ENCODE measurements around the gene PPP2R2D. TPM values are rescaled to one million over a fixed set of nuclear protein-coding genes. Genes with fewer than 3 reads are reported as not detected.
A peak's percentile ranks its signal among the peaks of the same experiment; 100 is the strongest.
"Not testable (repeated sequence)": the region's sequence is repeated elsewhere in the genome, so short reads cannot be mapped to it uniquely, and the experiment has no call there.

Gene PPP2R2D
- total RNA-seq, 1 experiment from 2014 or later: 29.2 TPM

DNA sequence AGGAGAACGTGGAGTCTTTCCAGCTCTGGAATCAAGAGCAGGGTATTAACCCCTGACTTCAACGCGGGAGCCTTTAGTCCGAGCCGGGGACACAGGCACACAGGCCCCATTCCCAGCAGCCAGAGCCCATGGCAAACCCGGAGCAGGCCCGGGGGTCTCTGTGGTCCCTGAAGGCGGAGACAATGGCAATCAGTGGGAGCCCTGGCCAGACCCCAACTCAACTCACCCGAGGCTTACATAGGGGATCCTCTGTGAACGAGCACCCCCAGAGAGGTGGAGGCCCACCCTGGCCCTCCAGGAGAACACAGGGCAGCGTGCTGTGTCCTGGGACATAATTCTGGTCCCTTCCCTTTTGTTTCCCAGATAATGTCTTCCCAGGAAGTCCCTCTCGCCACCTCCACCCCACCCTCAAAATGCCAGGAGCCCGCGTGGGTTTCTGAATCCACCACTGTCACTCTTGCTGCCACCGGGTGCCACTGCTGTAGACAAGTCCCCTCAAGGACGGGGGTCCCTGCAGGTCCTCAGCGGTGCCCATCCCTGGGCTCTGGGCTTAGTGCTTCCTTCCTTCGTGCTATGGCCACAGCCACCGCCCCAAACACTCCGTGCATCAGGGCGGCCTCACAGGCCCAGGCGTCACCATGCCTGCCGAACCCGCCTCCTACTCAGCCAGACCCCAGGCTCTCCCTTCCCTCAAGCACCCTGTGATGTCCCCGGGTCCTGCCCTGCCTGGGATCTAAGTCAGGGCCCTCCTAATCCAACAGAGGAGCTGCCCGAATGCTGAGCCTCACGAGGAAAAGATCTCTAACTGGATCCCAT is 28.6 kb upstream of the PPP2R2D start:
- Histone ChIP-seq H3K27me3 (replicated peaks) (peaks cover 5% of the 10 kb centered on the region), H3K27ac (no peak overlapping the region), H3K36me3 (no peaks in the 10 kb centered on the region), H3K9me3 (replicated peaks) (no peaks in the 10 kb centered on the region), H3K4me3 (no peak overlapping the region), H3K4me1 (replicated peaks) (no peaks in the 10 kb centered on the region)
- no peak for DNase-seq (ENCODE audit: low read depth in 1 of 2, low spot score in 2 of 2)

GRCh38 chr10:131872827-131873375 is 27.9 kb upstream of the PPP2R2D start:
- H3K36me3 ChIP-seq: no peaks in the 10 kb centered on the region
- H3K4me3 ChIP-seq: no peak overlapping the region
- no peaks in the 10 kb centered on the region for H3K4me1 ChIP-seq (replicated peaks)
- peaks cover 7% of the 10 kb centered on the region for H3K27me3 ChIP-seq (replicated peaks)
- no peak overlapping the region for H3K27ac ChIP-seq
- no peak for DNase-seq (ENCODE audit: low read depth in 1 of 2, low spot score in 2 of 2)
- H3K9me3 ChIP-seq (replicated peaks): no peaks in the 10 kb centered on the region

GRCh38 chr10:131874991-131875451 is 25.8 kb upstream of the PPP2R2D start:
- Histone ChIP-seq H3K36me3 (no peaks in the 10 kb centered on the region), H3K4me1 (replicated peaks) (no peaks in the 10 kb centered on the region), H3K9me3 (replicated peaks) (no peaks in the 10 kb centered on the region), H3K27me3 (replicated peaks) (peaks cover 7% of the 10 kb centered on the region), H3K27ac (no peak overlapping the region), H3K4me3 (no peak overlapping the region)
- DNase-seq (ENCODE audit: low read depth in 1 of 2, low spot score in 2 of 2): peak; percentile 42 to 69

DNA sequence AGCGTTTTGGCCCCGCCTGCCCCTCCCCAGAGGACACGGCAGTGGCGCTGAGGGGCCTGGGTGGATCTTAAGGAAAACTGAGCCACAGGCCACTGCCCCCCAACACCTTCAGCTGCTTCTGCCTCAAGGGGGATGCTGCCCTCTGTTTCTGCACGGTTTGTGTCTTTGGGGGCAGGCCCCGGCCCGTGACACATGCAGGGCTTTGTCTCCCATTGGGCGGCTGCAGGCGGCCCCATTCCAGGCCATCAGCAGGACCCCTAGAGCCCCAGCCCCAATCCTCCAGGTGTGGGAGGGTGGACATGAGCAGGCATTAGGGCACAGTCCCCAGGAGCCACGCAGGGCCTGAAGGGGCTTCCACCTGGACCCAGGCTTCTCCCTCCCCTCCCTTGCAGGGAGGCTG is 25.3 kb upstream of the PPP2R2D start:
- Histone ChIP-seq H3K4me1 (replicated peaks) (no peaks in the 10 kb centered on the region), H3K36me3 (no peaks in the 10 kb centered on the region), H3K27ac (no peak overlapping the region), H3K9me3 (replicated peaks) (no peaks in the 10 kb centered on the region), H3K4me3 (no peak overlapping the region), H3K27me3 (replicated peaks) (peaks cover 7% of the 10 kb centered on the region)
- DNase-seq (ENCODE audit: low read depth in 1 of 2, low spot score in 2 of 2): no peak

DNA sequence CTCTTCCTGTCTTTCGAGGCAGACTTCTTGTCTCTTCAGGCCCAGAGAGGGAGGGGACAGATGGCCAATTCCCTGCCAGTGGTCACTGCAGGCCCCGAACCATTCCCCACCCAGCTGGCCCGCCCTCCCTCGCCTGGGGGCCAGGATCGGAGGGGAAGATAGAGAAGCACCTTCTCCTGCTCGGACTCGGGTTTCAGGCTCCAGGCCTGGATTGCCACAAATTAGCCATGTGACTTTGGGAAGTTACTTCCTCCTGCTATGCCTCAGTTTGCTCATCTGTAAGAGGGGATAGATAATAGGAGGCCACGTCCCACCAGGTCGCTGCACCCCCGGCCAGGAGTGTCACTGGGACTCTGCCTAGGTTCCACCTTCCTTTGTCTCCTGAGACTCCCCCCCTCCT is 24.8 kb upstream of the PPP2R2D start:
- Histone ChIP-seq H3K4me1 (replicated peaks) (no peaks in the 10 kb centered on the region), H3K36me3 (no peaks in the 10 kb centered on the region), H3K27me3 (replicated peaks) (peaks cover 7% of the 10 kb centered on the region)

DNA sequence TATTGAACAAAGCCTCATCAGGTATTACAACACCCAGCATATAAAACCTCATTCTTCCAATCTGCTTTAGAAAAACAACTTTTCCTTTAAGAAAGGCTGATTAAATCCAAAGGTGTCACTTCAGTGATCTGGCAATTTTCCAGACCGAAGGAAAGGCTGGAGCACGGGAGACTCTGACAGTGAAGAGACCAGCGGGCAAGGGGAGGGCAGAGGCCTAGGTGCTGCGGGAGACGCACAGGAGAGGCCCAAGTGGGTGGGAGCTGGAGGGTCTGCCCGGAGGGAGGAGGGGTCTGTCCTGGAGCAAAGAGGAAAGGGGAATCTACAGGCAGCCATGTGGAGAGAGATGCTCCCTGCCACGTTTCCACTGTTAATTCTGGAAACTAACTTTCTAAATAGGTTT is 24.3 kb upstream of the PPP2R2D start:
- H3K27me3 ChIP-seq (replicated peaks): peaks cover 7% of the 10 kb centered on the region
- H3K9me3 ChIP-seq (replicated peaks): no peaks in the 10 kb centered on the region
- H3K4me1 ChIP-seq (replicated peaks): no peaks in the 10 kb centered on the region
- H3K27ac ChIP-seq: no peak overlapping the region
- no peak for DNase-seq (ENCODE audit: low read depth in 1 of 2, low spot score in 2 of 2)
- H3K36me3 ChIP-seq: no peaks in the 10 kb centered on the region
- no peak overlapping the region for H3K4me3 ChIP-seq

More for the DNA sequence above, 24.8 kb upstream of the PPP2R2D start:
- H3K4me3 ChIP-seq: no peak overlapping the region
- DNase-seq (ENCODE audit: low read depth in 1 of 2, low spot score in 2 of 2): no peak
- no peaks in the 10 kb centered on the region for H3K9me3 ChIP-seq (replicated peaks)
- H3K27ac ChIP-seq: no peak overlapping the region

DNA sequence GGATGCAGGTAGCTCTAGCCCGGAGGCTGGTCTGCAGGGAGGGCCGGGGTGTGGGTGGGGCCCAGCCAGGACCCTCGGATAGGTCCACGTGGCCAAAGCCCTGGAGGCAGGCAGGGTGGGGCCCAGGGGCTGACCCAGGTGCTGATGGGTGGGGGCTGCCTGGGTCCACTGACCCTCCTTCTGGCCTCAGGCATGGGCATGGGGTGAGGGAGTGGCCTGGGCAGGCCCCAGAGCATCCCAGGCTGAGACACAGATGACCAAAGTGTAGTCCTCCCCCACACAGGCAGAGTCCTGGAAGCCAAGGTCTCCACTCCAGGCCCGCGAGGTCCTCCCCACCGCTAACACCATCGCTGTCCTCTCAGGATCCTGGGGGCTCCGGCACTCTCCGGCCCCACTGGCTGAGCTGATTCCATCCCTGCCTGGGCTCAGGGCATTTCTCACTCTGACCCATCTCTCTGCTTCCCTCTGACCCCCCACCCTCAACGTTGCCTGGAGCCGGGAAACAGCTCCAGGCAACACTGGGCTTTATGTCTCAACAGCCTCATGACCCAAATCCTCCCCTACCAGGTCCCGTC is 20.7 kb upstream of the PPP2R2D start:
- Histone ChIP-seq H3K4me1 (replicated peaks) (no peaks in the 10 kb centered on the region), H3K9me3 (replicated peaks) (no peaks in the 10 kb centered on the region), H3K36me3 (no peaks in the 10 kb centered on the region), H3K27ac (no peak overlapping the region), H3K4me3 (no peak overlapping the region), H3K27me3 (replicated peaks) (peaks cover 3% of the 10 kb centered on the region)
- no peak for DNase-seq (ENCODE audit: low read depth in 1 of 2, low spot score in 2 of 2)

DNA sequence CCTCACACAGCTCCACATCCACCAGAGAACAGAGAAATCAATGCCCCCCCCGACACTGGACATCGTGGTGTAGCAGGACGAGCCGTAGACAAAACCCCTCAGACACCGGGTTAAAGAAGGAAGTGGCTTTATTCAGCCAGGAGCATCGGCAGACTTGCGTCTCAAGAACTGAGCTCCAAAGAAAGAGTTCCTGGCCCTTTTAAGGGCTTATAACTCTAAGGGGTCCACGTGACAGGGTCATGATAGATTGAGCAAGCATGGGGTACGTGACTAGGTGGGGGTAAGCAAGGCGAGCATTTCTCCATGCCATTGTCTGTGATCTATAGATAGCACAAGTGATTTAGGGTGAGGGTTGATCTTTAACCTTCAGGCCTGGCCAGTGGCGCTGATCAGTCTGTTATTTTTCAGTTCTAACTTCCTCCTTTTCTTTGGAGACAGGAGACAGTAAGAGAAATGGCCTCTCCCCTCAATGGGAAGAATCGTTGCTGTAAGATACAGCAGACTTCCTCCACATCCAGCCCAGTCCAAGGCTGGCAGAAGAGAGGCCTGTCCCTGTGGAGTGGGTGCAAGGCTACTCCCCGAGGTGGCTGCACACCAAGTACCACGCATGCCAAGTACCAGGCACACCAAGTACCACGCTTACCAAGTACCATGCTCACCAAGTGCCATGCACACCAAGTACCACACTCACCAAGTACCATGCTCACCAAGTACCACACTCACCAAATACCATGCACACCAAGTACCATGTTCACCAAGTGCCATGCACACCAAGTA is 19.5 kb upstream of the PPP2R2D start:
- Histone ChIP-seq H3K4me1 (replicated peaks) (no peaks in the 10 kb centered on the region; the same call in 1 of the 2 replicates), H3K4me3 (no peak overlapping the region), H3K36me3 (no peaks in the 10 kb centered on the region), H3K27ac (no peak overlapping the region), H3K9me3 (replicated peaks) (no peaks in the 10 kb centered on the region), H3K27me3 (replicated peaks) (peaks cover 3% of the 10 kb centered on the region)
- DNase-seq (ENCODE audit: low read depth in 1 of 2, low spot score in 2 of 2): no peak

DNA sequence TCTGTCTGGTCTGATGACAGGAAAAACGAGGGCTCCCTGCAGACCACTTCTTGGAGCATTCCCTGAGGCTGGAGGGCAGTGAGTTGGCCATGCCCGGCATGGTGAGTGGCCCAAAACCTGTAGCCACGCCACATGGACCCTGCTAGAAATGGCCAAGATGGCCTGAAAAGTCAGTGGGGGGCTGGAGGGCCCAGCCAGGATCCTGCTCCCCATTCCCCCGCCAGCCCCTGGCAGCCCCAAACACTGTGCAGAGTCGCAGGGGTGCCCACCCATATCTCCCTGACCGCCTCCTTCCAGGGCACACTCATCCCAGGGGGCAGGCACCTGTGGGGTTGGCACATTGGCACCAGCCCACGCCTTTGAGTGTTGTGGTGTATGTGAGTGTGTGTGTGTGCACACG is 18.7 kb upstream of the PPP2R2D start:
- Histone ChIP-seq H3K27me3 (replicated peaks) (peaks cover 2% of the 10 kb centered on the region), H3K27ac (no peak overlapping the region), H3K36me3 (no peaks in the 10 kb centered on the region), H3K4me3 (no peak overlapping the region), H3K4me1 (replicated peaks) (no peaks in the 10 kb centered on the region; the same call in 1 of the 2 replicates), H3K9me3 (replicated peaks) (no peaks in the 10 kb centered on the region)
- DNase-seq (ENCODE audit: low read depth in 1 of 2, low spot score in 2 of 2): no peak

DNA sequence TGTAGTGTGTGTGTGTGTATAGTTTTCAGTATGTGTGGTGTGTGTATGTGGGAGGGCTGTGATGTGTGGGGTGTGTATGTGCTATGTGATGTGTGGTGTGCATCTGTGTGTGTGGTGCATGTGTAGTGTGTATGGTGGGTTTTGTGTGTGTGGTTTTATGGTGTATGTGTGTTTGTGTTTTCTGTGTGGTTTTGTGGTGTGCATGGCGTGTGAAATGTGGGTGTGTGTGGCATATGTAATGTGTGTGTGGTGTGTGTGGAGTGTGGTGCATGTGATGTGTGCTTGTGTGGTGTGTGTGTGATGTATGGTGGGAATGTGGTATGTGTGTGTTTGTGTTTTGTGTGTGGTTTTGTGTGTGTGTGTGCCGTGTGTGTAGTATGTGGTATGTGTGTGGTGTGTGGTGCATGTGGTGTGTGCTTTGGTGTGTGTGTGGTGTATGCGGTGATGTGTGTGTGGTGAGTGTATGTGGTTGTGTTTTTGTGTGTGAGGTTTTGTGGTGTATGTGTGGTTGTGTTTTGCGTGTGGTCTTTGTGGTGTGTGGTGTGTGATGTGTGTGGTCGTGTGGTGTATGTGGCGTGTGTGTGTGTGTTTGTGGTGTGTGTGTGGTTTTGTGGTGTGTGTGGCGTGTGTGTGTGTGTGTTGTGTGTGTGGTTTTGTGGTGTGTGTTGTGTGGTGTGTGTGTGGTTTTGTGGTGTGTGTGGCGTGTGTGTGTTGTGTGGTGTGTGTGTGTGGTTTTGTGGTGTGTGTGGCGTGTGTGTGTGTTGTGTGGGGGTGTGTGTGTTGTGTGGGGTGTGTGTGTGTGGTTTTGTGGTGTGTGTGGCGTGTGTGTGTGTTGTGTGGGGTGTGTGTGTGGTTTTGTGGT is 18.0 kb upstream of the PPP2R2D start:
- no peaks in the 10 kb centered on the region; the same call in 1 of the 2 replicates for H3K27me3 ChIP-seq (replicated peaks)
- DNase-seq (ENCODE audit: low read depth in 1 of 2, low spot score in 2 of 2): no peak
- no peak overlapping the region for H3K27ac ChIP-seq
- no peak overlapping the region for H3K4me3 ChIP-seq
- H3K4me1 ChIP-seq (replicated peaks): no peaks in the 10 kb centered on the region; the same call in 1 of the 2 replicates
- no peaks in the 10 kb centered on the region for H3K36me3 ChIP-seq
- no peaks in the 10 kb centered on the region for H3K9me3 ChIP-seq (replicated peaks)

- H3K27me3 ChIP-seq (replicated peaks); H3K4me3 ChIP-seq; DNase-seq (ENCODE audit: low read depth in 1 of 2, low spot score in 2 of 2); H3K4me1 ChIP-seq (replicated peaks); H3K36me3 ChIP-seq; H3K27ac ChIP-seq; H3K9me3 ChIP-seq (replicated peaks): not testable (repeated sequence)
These were observed 17.0 kb upstream of the PPP2R2D start for GRCh38 chr10:131883621-131884393.

DNA sequence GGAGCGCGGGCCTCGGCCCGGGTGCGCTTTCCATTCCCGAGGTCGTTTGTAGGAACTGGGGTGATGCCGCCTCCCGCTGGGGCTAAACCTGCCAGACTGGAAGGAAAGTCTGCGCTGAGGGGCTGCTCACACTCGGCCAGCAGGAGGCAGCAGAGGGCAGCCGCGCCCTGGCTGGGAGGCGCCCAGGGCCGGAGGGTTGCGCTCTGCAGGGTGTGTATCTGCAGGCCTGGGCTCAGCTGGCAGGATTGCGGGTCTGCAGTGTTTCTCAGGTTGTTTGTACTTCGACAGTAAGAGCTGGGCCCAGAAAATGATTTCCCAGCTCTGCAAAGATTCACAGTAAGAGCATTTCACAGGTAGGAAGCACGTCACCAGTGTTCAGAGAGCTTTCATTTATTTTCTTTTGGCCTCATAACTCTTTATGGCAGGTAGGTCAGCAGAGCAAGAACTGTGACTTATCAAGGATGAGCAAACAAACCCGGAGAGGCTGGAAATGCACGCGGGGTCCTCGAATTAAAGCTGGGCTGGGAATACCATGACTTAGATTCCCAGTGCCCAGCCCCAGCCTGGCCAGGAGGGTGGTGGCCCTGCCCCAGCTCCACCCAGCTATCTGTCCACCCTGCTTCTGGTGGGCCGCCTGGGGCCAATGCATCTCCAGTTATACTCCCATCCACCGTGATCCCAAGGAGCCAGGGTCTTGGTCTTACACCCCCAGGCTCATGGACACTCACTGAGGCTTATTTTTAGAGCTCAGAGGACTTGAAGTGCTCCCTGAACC is 15.2 kb upstream of the PPP2R2D start:
- DNase-seq (ENCODE audit: low read depth in 1 of 2, low spot score in 2 of 2): peak; percentile 47 to 65

More for the DNA sequence above, 15.2 kb upstream of the PPP2R2D start:
- Histone ChIP-seq H3K27ac (no peak overlapping the region), H3K27me3 (replicated peaks) (no peaks in the 10 kb centered on the region), H3K9me3 (replicated peaks) (no peaks in the 10 kb centered on the region), H3K36me3 (no peaks in the 10 kb centered on the region), H3K4me3 (no peak overlapping the region), H3K4me1 (replicated peaks) (peaks cover 4% of the 10 kb centered on the region)
